Testis (tissue), 2 donors: ENCODE data around the gene SCT.

ENCODE experiments used
- CTCF ChIP-seq, 3 experiments: fragments of 450-650 bp in 2 of 3; fragments of 200-600 bp in 1 of 3; sonication (generic) in 1 of 3; IDR thresholded peaks; one replicate each; pipeline ENCODE4 v1.5.1; 2016 to 2019; ENCODE audit warnings: antibody characterized with exemption in 3 of 3, mild to moderate bottlenecking in 2 of 3, moderate library complexity in 1 of 3
- POLR2A ChIP-seq: fragments of 450-650 bp; IDR thresholded peaks from one replicate; pipeline ENCODE4 v1.6.1; 2017; ENCODE audit warnings: antibody characterized with exemption, mild to moderate bottlenecking, moderate library complexity

GRCh38 chr11:656866-657265 is 29.9 kb upstream of the SCT start:
- no peak for TF ChIP-seq POLR2A
- TF ChIP-seq CTCF (IDR thresholded peaks at IDR 0.05): no peak
